A549 (cell line): Measurements from ENCODE around the gene VSTM1.

ENCODE experiments used
- BHLHE40 ChIP-seq: IDR thresholded peaks from 2 replicates; pipeline ENCODE4 v1.6.1; 2012; ENCODE audit warnings: low read depth, low read length, inconsistent platforms
- CEBPB ChIP-seq, 2 experiments: fragments of >200 bp in 1 of 2; sonication (Bioruptor Twin) in 1 of 2; formaldehyde crosslinking in 1 of 2; IDR thresholded peaks; 2 replicates each; pipeline ENCODE4 v1.6.1; 2012 to 2016
- CHD2 ChIP-seq: fragments of 150-350 bp; IDR thresholded peaks from 2 replicates; pipeline ENCODE4 v1.6.1; 2014; ENCODE audit warnings: low read length; ENCODE audit not compliant: partially characterized antibody
- CHD4 ChIP-seq: fragments of 200-600 bp; sonication (generic); IDR thresholded peaks from 2 replicates; pipeline ENCODE4 v1.6.1; 2016; ENCODE audit warnings: antibody characterized with exemption, mild to moderate bottlenecking, borderline replicate concordance
- EP300 ChIP-seq, 2 experiments: fragments of >200 bp; sonication (Bioruptor Twin); formaldehyde crosslinking; IDR thresholded peaks; 2 replicates in 1 of 2; 3 replicates in 1 of 2; pipeline ENCODE4 v1.6.1; 2016 to 2017
- KDM1A ChIP-seq: fragments of 200-600 bp; sonication (generic); IDR thresholded peaks from 2 replicates; pipeline ENCODE4 v1.6.1; 2016; ENCODE audit warnings: low read depth, mild to moderate bottlenecking
- MAFK ChIP-seq: fragments of 450-650 bp; IDR thresholded peaks from 2 replicates; pipeline ENCODE4 v1.6.1; 2014; ENCODE audit not compliant: partially characterized antibody
- POLR2A ChIP-seq: IDR thresholded peaks from 2 replicates; pipeline ENCODE4 v1.6.1; 2012; ENCODE audit warnings: mild to moderate bottlenecking, low read length
- RAD21 ChIP-seq, 2 experiments: fragments of >200 bp in 1 of 2; sonication (Bioruptor Twin) in 1 of 2; formaldehyde crosslinking in 1 of 2; IDR thresholded peaks in 1 of 2; conservative IDR thresholded peaks in 1 of 2; 2 replicates in 1 of 2; 3 replicates in 1 of 2; pipeline ENCODE4 v1.6.1; 2012 to 2018; ENCODE audit warnings: inconsistent platforms in 1 of 2
- ZFP36 ChIP-seq: fragments of 450-650 bp; IDR thresholded peaks from 2 replicates; pipeline ENCODE4 v1.6.1; 2014; ENCODE audit warnings: borderline replicate concordance; ENCODE audit not compliant: partially characterized antibody
- TF ChIP-seq, protein P1 (sequence below): fragments of >200 bp; sonication (Bioruptor Twin); formaldehyde crosslinking; IDR thresholded peaks from 3 replicates; pipeline ENCODE4 v1.5.1; 2016
- TF ChIP-seq, protein P2 (sequence below): fragments of 450-650 bp; IDR thresholded peaks from 2 replicates; pipeline ENCODE4 v1.6.1; 2014; ENCODE audit warnings: antibody characterized with exemption

DNA sequence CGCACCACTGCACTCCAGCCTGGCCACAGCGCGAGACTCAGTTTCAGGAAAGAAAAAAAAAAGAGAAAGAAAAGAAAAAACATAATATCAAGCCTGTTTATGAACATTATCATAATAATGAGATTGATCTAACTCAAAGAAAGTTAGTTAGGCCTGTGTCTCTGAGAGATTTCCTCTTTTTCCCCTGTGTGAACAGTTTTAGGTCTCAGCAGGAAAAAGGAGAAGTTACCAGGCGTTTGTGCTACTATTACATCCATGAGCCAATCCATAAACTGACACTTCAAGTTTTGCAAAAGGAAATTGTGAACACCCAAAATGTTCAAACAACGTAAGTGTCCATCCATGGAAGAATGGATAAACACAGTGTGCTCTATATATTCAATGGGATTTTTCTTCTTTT is 13.6 kb upstream of the VSTM1 start:
- TF ChIP-seq, protein P1, sequence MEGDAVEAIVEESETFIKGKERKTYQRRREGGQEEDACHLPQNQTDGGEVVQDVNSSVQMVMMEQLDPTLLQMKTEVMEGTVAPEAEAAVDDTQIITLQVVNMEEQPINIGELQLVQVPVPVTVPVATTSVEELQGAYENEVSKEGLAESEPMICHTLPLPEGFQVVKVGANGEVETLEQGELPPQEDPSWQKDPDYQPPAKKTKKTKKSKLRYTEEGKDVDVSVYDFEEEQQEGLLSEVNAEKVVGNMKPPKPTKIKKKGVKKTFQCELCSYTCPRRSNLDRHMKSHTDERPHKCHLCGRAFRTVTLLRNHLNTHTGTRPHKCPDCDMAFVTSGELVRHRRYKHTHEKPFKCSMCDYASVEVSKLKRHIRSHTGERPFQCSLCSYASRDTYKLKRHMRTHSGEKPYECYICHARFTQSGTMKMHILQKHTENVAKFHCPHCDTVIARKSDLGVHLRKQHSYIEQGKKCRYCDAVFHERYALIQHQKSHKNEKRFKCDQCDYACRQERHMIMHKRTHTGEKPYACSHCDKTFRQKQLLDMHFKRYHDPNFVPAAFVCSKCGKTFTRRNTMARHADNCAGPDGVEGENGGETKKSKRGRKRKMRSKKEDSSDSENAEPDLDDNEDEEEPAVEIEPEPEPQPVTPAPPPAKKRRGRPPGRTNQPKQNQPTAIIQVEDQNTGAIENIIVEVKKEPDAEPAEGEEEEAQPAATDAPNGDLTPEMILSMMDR = no peak
- TF ChIP-seq EP300 (IDR thresholded peaks at IDR 0.05) = no peak
- TF ChIP-seq POLR2A = no peak
- TF ChIP-seq CHD4 = no peak
- no peak for TF ChIP-seq BHLHE40
- TF ChIP-seq RAD21 (conservative IDR thresholded peaks at IDR 0.05 in 1 of 2, IDR thresholded peaks at IDR 0.05 in 1 of 2) = no peak
- TF ChIP-seq, protein P2, sequence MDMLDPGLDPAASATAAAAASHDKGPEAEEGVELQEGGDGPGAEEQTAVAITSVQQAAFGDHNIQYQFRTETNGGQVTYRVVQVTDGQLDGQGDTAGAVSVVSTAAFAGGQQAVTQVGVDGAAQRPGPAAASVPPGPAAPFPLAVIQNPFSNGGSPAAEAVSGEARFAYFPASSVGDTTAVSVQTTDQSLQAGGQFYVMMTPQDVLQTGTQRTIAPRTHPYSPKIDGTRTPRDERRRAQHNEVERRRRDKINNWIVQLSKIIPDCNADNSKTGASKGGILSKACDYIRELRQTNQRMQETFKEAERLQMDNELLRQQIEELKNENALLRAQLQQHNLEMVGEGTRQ = no peak
- TF ChIP-seq CEBPB (IDR thresholded peaks at IDR 0.05) = no peak
- no peak for TF ChIP-seq MAFK
- no peak for TF ChIP-seq CHD2
- TF ChIP-seq ZFP36 = no peak
- no peak for TF ChIP-seq KDM1A
